SK-N-SH (cell line): Measurements from ENCODE around the gene MXRA8. TPM values are rescaled to one million over a fixed set of nuclear protein-coding genes. Genes with fewer than 3 reads are reported as not detected.

Source experiments
- CHD2 ChIP-seq: fragments of 150-350 bp; IDR thresholded peaks from 2 replicates; pipeline ENCODE4 v1.6.1; 2018; ENCODE audit warnings: low read length; ENCODE audit not compliant: partially characterized antibody
- ELF1 ChIP-seq: IDR thresholded peaks from 2 replicates; pipeline ENCODE4 v1.4.0; 2012
- EP300 ChIP-seq, 2 experiments: IDR thresholded peaks; 2 replicates each; pipeline versions ENCODE4 v1.4.0 to v1.6.1; 2012; ENCODE audit warnings: borderline replicate concordance in 1 of 2, low read depth in 1 of 2, low read length in 1 of 2
- FOXJ3 ChIP-seq: sonication (generic); formaldehyde crosslinking; IDR thresholded peaks from 2 replicates; pipeline ENCODE4 v1.5.1; 2020; ENCODE audit warnings: mild to moderate bottlenecking, missing genetic modification reagents
- FOXM1 ChIP-seq: IDR thresholded peaks from 2 replicates; pipeline ENCODE4 v1.4.0; 2012; ENCODE audit warnings: low read depth, mild to moderate bottlenecking
- GATA2 ChIP-seq: sonication (generic); formaldehyde crosslinking; IDR thresholded peaks from 2 replicates; pipeline ENCODE4 v1.5.0; 2020; ENCODE audit warnings: mild to moderate bottlenecking, missing genetic modification reagents
- JUND ChIP-seq: IDR thresholded peaks from 2 replicates; pipeline ENCODE4 v1.4.0; 2012
- MXI1 ChIP-seq: IDR thresholded peaks from 2 replicates; pipeline ENCODE4 v1.6.1; 2012; ENCODE audit warnings: mild to moderate bottlenecking, low read depth, low read length, improper control_type of control experiment
- NFIC ChIP-seq: IDR thresholded peaks from 2 replicates; pipeline ENCODE4 v1.4.0; 2012; ENCODE audit warnings: borderline replicate concordance
- NRF1 ChIP-seq: IDR thresholded peaks from 2 replicates; pipeline ENCODE4 v1.6.1; 2012; ENCODE audit warnings: low read depth, mild to moderate bottlenecking, low read length
- POLR2AphosphoS5 ChIP-seq: IDR thresholded peaks from 2 replicates; pipeline ENCODE4 v1.6.1; 2012; ENCODE audit warnings: low read depth, low read length
- RCOR1 ChIP-seq: fragments of 150-350 bp; IDR thresholded peaks from 2 replicates; pipeline ENCODE4 v1.6.1; 2017; ENCODE audit warnings: antibody characterized with exemption, low read length
- RFX5 ChIP-seq: IDR thresholded peaks from 2 replicates; pipeline ENCODE4 v1.6.1; 2012; ENCODE audit warnings: mild to moderate bottlenecking, improper control_type of control experiment, low read length
- SIN3A ChIP-seq: IDR thresholded peaks from 2 replicates; pipeline ENCODE4 v1.6.1; 2012; ENCODE audit warnings: low read depth, mild to moderate bottlenecking, low read length, moderate library complexity, borderline replicate concordance
- TAF1 ChIP-seq: IDR thresholded peaks from 2 replicates; pipeline ENCODE4 v1.6.1; 2012; ENCODE audit warnings: low read depth, mild to moderate bottlenecking, low read length, moderate library complexity, borderline replicate concordance
- TEAD4 ChIP-seq: IDR thresholded peaks from 2 replicates; pipeline ENCODE4 v1.4.0; 2012; ENCODE audit warnings: mild to moderate bottlenecking, borderline replicate concordance; ENCODE audit not compliant: insufficient read depth
- polyA plus RNA-seq, 3 experiments: library from polyadenylated mRNA; depleted of rRNA; stranded (reverse); fragments of >200 nt; gene quantifications; 2 replicates each; pipeline ENCODE4 v1.2.3, GENCODE V29; 2012
- TF ChIP-seq, protein P1 (sequence below): fragments of 150-350 bp; IDR thresholded peaks from 2 replicates; pipeline ENCODE4 v1.6.1; 2016; ENCODE audit warnings: mild to moderate bottlenecking, low read depth, low read length
- TF ChIP-seq, protein P2 (sequence below): IDR thresholded peaks from 2 replicates; pipeline ENCODE4 v1.4.0; 2012; ENCODE audit warnings: low read depth, borderline replicate concordance
- TF ChIP-seq, protein P3 (sequence below): IDR thresholded peaks from 2 replicates; pipeline ENCODE4 v1.4.0; 2012; ENCODE audit warnings: low read depth
- TF ChIP-seq, protein P4 (sequence below): fragments of 200-600 bp; sonication (generic); IDR thresholded peaks from 2 replicates; pipeline ENCODE4 v1.6.1; 2017; ENCODE audit warnings: antibody characterized with exemption, mild to moderate bottlenecking, moderate library complexity
- TF ChIP-seq, protein P5 (sequence below): IDR thresholded peaks from 2 replicates; pipeline ENCODE4; 2012
- TF ChIP-seq, protein P6 (sequence below): IDR thresholded peaks from 2 replicates; pipeline ENCODE4 v1.4.0; 2012; ENCODE audit warnings: low read depth, borderline replicate concordance
- TF ChIP-seq, protein P7 (sequence below): fragments of 150-350 bp; IDR thresholded peaks from 2 replicates; pipeline ENCODE4 v1.6.1; 2017; ENCODE audit warnings: antibody characterized with exemption, low read length, low read depth, borderline replicate concordance

The MXRA8 gene
- polyA plus RNA-seq, 1 of the 3 experiments (the other 2 are of a cell fraction), result 2.5 TPM

DNA sequence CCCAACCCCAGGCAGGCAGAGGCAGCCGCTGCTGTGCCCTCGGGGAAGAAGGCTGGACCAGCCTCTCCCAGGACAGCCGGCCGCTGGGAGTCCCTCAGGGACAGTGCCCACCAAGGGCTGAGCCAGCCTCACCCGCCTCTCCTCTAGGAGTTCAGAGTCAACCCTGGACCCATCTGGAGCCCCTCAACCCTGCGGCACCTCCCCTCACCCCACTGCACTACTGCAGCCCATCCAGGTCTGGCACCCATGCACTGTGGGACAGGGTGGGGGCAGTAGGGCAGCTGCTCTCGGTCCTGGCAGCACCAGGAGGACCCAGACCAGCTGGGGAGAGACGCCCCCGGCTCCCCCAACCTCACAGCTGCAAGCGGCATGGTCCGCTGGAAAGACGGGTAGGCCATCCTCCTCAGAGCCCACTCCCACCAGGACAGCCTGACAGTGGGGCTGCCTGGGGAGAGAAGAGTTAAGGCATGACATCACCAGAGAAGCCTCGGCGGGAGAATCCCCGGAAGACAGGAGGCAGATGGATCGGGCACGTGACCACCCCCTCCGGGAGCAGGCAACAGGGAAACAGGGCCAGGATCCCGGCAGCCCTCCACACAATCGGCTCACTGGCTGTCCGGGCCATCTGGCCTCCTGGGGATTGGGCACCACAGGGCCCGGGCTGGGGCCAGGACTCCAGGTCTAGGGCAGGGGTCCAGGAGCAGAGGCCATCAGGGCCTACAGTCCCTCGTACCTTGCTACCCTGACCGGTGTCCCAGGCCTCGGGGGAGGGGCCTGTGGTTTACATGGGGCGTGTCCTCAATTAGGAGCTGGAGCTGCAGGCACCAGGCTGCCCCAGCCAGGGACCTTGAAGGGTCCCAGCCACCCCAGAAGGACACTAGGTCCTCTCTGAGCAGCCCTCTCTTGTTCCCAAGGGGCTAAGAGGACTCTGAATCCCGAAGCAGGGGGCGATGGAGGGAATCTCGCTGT is 53.7 kb downstream of the MXRA8 start (continued):
- TF ChIP-seq, protein P1, sequence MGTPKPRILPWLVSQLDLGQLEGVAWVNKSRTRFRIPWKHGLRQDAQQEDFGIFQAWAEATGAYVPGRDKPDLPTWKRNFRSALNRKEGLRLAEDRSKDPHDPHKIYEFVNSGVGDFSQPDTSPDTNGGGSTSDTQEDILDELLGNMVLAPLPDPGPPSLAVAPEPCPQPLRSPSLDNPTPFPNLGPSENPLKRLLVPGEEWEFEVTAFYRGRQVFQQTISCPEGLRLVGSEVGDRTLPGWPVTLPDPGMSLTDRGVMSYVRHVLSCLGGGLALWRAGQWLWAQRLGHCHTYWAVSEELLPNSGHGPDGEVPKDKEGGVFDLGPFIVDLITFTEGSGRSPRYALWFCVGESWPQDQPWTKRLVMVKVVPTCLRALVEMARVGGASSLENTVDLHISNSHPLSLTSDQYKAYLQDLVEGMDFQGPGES, result no peak
- TF ChIP-seq EP300 (IDR thresholded peaks at IDR 0.05; ENCODE audit: borderline replicate concordance in 1 of 2, low read depth in 1 of 2, low read length in 1 of 2) (peak in 1 of 2 experiments; percentile 54; a peak in 1 of 4 replicates), SIN3A (no peak; the same call in 1 of the 2 replicates), FOXM1 (no peak), JUND (no peak), CHD2 (peak; percentile 30), ELF1 (peak; percentile 69), TEAD4 (no peak), MXI1 (peak; percentile 92), RCOR1 (no peak), NFIC (no peak), NRF1 (no peak), POLR2AphosphoS5 (no peak), FOXJ3 (CRISPR knock-in tag) (0 out of 2 replicates have a peak, but pooled peaks have one; percentile 47), GATA2 (no peak), RFX5 (no peak; the same call in 1 of the 2 replicates), TAF1 (peak; percentile 30; the same call in 1 of the 2 replicates)
- TF ChIP-seq, protein P2, sequence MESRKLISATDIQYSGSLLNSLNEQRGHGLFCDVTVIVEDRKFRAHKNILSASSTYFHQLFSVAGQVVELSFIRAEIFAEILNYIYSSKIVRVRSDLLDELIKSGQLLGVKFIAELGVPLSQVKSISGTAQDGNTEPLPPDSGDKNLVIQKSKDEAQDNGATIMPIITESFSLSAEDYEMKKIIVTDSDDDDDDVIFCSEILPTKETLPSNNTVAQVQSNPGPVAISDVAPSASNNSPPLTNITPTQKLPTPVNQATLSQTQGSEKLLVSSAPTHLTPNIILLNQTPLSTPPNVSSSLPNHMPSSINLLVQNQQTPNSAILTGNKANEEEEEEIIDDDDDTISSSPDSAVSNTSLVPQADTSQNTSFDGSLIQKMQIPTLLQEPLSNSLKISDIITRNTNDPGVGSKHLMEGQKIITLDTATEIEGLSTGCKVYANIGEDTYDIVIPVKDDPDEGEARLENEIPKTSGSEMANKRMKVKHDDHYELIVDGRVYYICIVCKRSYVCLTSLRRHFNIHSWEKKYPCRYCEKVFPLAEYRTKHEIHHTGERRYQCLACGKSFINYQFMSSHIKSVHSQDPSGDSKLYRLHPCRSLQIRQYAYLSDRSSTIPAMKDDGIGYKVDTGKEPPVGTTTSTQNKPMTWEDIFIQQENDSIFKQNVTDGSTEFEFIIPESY, result no peak
- TF ChIP-seq, protein P3, sequence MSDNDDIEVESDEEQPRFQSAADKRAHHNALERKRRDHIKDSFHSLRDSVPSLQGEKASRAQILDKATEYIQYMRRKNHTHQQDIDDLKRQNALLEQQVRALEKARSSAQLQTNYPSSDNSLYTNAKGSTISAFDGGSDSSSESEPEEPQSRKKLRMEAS, result peak; percentile 94
- TF ChIP-seq, protein P4, sequence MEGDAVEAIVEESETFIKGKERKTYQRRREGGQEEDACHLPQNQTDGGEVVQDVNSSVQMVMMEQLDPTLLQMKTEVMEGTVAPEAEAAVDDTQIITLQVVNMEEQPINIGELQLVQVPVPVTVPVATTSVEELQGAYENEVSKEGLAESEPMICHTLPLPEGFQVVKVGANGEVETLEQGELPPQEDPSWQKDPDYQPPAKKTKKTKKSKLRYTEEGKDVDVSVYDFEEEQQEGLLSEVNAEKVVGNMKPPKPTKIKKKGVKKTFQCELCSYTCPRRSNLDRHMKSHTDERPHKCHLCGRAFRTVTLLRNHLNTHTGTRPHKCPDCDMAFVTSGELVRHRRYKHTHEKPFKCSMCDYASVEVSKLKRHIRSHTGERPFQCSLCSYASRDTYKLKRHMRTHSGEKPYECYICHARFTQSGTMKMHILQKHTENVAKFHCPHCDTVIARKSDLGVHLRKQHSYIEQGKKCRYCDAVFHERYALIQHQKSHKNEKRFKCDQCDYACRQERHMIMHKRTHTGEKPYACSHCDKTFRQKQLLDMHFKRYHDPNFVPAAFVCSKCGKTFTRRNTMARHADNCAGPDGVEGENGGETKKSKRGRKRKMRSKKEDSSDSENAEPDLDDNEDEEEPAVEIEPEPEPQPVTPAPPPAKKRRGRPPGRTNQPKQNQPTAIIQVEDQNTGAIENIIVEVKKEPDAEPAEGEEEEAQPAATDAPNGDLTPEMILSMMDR, result no peak
- TF ChIP-seq, protein P5, sequence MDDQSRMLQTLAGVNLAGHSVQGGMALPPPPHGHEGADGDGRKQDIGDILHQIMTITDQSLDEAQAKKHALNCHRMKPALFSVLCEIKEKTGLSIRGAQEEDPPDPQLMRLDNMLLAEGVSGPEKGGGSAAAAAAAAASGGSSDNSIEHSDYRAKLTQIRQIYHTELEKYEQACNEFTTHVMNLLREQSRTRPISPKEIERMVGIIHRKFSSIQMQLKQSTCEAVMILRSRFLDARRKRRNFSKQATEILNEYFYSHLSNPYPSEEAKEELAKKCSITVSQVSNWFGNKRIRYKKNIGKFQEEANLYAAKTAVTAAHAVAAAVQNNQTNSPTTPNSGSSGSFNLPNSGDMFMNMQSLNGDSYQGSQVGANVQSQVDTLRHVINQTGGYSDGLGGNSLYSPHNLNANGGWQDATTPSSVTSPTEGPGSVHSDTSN, result no peak
- TF ChIP-seq, protein P6, sequence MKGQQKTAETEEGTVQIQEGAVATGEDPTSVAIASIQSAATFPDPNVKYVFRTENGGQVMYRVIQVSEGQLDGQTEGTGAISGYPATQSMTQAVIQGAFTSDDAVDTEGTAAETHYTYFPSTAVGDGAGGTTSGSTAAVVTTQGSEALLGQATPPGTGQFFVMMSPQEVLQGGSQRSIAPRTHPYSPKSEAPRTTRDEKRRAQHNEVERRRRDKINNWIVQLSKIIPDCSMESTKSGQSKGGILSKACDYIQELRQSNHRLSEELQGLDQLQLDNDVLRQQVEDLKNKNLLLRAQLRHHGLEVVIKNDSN, result peak; percentile 93
- TF ChIP-seq, protein P7, sequence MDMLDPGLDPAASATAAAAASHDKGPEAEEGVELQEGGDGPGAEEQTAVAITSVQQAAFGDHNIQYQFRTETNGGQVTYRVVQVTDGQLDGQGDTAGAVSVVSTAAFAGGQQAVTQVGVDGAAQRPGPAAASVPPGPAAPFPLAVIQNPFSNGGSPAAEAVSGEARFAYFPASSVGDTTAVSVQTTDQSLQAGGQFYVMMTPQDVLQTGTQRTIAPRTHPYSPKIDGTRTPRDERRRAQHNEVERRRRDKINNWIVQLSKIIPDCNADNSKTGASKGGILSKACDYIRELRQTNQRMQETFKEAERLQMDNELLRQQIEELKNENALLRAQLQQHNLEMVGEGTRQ, result peak; percentile 79; the same call in 1 of the 2 replicates
